Hepatocyte (in vitro differentiated cells): ENCODE measurements around the gene KPNB1. TPM values are rescaled to one million over a fixed set of nuclear protein-coding genes. Genes with fewer than 3 reads are reported as not detected.

Experiments
- DNase-seq: peaks from one replicate; pipeline ENCODE4 v3.0.0-alpha.2; 2016; ENCODE audit warnings: low spot score
- H2AFZ ChIP-seq: fragments of 200-600 bp; sonication (generic); 2 replicates; pipeline ENCODE4 v1.6.0; 2016; ENCODE audit warnings: antibody characterized with exemption, mild to moderate bottlenecking
- H3K27ac ChIP-seq: fragments of 200-600 bp; sonication (generic); 2 replicates; pipeline ENCODE4 v1.5.1; 2016; ENCODE audit warnings: mild to moderate bottlenecking
- H3K27me3 ChIP-seq: fragments of 200-600 bp; sonication (generic); 2 replicates; pipeline ENCODE4 v1.6.1; 2016
- H3K36me3 ChIP-seq: fragments of 200-600 bp; sonication (generic); replicated peaks from 2 replicates; pipeline ENCODE4 v1.5.1; 2016; ENCODE audit warnings: low read depth; ENCODE audit not compliant: insufficient read depth
- H3K4me1 ChIP-seq: fragments of 200-600 bp; sonication (generic); 2 replicates; pipeline ENCODE4 v1.5.1; 2016; ENCODE audit warnings: mild to moderate bottlenecking, moderate library complexity; ENCODE audit not compliant: insufficient read depth
- H3K4me2 ChIP-seq: fragments of 200-600 bp; sonication (generic); 2 replicates; pipeline ENCODE4 v1.6.0; 2016
- H3K4me3 ChIP-seq: fragments of 200-600 bp; sonication (generic); 2 replicates; pipeline ENCODE4 v1.5.1; 2016; ENCODE audit warnings: mild to moderate bottlenecking
- H3K79me2 ChIP-seq: fragments of 200-600 bp; sonication (generic); 2 replicates; pipeline ENCODE4 v1.6.0; 2017; ENCODE audit warnings: mild to moderate bottlenecking
- H3K9me2 ChIP-seq: fragments of 200-600 bp; sonication (generic); replicated peaks from 2 replicates; pipeline ENCODE4 v1.6.0; 2017; ENCODE audit warnings: mild to moderate bottlenecking; ENCODE audit not compliant: insufficient read depth
- H3K9me3 ChIP-seq: fragments of 200-600 bp; sonication (generic); 2 replicates; pipeline ENCODE4 v1.5.1; 2016; ENCODE audit warnings: low read depth, mild to moderate bottlenecking
- H4K20me1 ChIP-seq: fragments of 200-600 bp; sonication (generic); 2 replicates; pipeline ENCODE4 v1.6.0; 2016; ENCODE audit warnings: mild to moderate bottlenecking; ENCODE audit not compliant: insufficient read depth, poor library complexity, severe bottlenecking
- CTCF ChIP-seq: fragments of 200-600 bp; sonication (generic); IDR thresholded peaks from 2 replicates; pipeline ENCODE4 v1.5.1; 2016; ENCODE audit warnings: antibody characterized with exemption, mild to moderate bottlenecking; ENCODE audit not compliant: poor library complexity
- EZH2 ChIP-seq: fragments of 200-600 bp; sonication (generic); IDR thresholded peaks from 2 replicates; pipeline ENCODE4 v1.6.1; 2016; ENCODE audit warnings: antibody characterized with exemption, mild to moderate bottlenecking, borderline replicate concordance
- EZH2phosphoT487 ChIP-seq: fragments of 200-600 bp; sonication (generic); IDR thresholded peaks from one replicate; pipeline ENCODE4 v1.6.1; 2018; ENCODE audit warnings: antibody characterized with exemption, mild to moderate bottlenecking, low read depth, moderate library complexity; ENCODE audit not compliant: unreplicated experiment, severe bottlenecking
- WGBS: methylation state at CpG from one replicate; pipeline ENCODE4 v1.1.6; 2016; ENCODE audit warnings: low lambda C conversion rate; ENCODE audit errors: missing lambda C conversion rate; 5-methylcytosine and 5-hydroxymethylcytosine counted together
- polyA plus RNA-seq: library from polyadenylated mRNA; unstranded; fragments of >200 nt; fragmentation: Nextera tagmentation; extraction: Ambion mirVana; gene quantifications from 2 replicates; pipeline ENCODE4 v1.2.1, GENCODE V29; 2016
- total RNA-seq: library from RNA; depleted of rRNA; stranded (reverse); fragments of >200 nt; gene quantifications from 2 replicates; pipeline ENCODE4 v1.2.3, GENCODE V29; 2014

Gene KPNB1
- total and polyA plus RNA-seq, 2 experiments from 2014 or later, result 59.5 to 194 TPM

- Histone ChIP-seq H3K36me3 (peaks cover 5% of the 10 kb centered on the region), H3K4me1 (peaks cover 19% of the 10 kb centered on the region)
Measured at GRCh38 chr17:47652570-47652969, 2.9 kb downstream of the KPNB1 start.

GRCh38 chr17:47653442-47653841, 3.7 kb downstream of the KPNB1 start:
- 75% methylated on average over 2 of the region's 2 CpGs for WGBS

More at GRCh38 chr17:47652570-47652969, 2.9 kb downstream of the KPNB1 start:
- no peak overlapping the region for H3K4me3 ChIP-seq
- no peak overlapping the region for H3K27ac ChIP-seq
- H3K9me2 ChIP-seq, result no peaks in the 10 kb centered on the region
- no peaks in the 10 kb centered on the region for H3K27me3 ChIP-seq
- H3K9me3 ChIP-seq, result no peaks in the 10 kb centered on the region
- peaks cover 42% of the 10 kb centered on the region for H4K20me1 ChIP-seq
- no peak for TF ChIP-seq EZH2phosphoT487
- TF ChIP-seq CTCF, result no peak
- TF ChIP-seq EZH2, result no peak
- no peak overlapping the region for H2AFZ ChIP-seq
- H3K4me2 ChIP-seq, result no peak overlapping the region
- peaks cover 73% of the 10 kb centered on the region for H3K79me2 ChIP-seq
- no peak for DNase-seq
- WGBS, result 90% methylated on average over 6 of the region's 6 CpGs

GRCh38 chr17:47654991-47655390, 5.3 kb downstream of the KPNB1 start:
- no peaks in the 10 kb centered on the region for H3K9me2 ChIP-seq
- peaks cover 10% of the 10 kb centered on the region for H3K36me3 ChIP-seq
- peaks cover 53% of the 10 kb centered on the region for H4K20me1 ChIP-seq
- no peak overlapping the region for H2AFZ ChIP-seq
- H3K79me2 ChIP-seq, result peaks cover 93% of the 10 kb centered on the region
- H3K4me1 ChIP-seq, result peaks cover 19% of the 10 kb centered on the region
- DNase-seq, result no peak
- 64% methylated on average over 6 of the region's 6 CpGs for WGBS
- no peak for TF ChIP-seq EZH2phosphoT487
- no peak for TF ChIP-seq EZH2
- TF ChIP-seq CTCF, result no peak
- no peaks in the 10 kb centered on the region for H3K27me3 ChIP-seq
- H3K4me2 ChIP-seq, result peak overlapping the region; percentile 30
- H3K9me3 ChIP-seq, result no peaks in the 10 kb centered on the region
- H3K4me3 ChIP-seq, result no peak overlapping the region
- no peak overlapping the region for H3K27ac ChIP-seq

More at GRCh38 chr17:47653442-47653841, 3.7 kb downstream of the KPNB1 start:
- Histone ChIP-seq H3K9me2 (no peaks in the 10 kb centered on the region), H2AFZ (no peak overlapping the region), H3K79me2 (peaks cover 81% of the 10 kb centered on the region), H3K36me3 (peaks cover 9% of the 10 kb centered on the region), H3K27me3 (no peaks in the 10 kb centered on the region), H3K4me2 (no peak overlapping the region), H4K20me1 (peaks cover 51% of the 10 kb centered on the region), H3K4me3 (no peak overlapping the region), H3K27ac (no peak overlapping the region), H3K9me3 (no peaks in the 10 kb centered on the region), H3K4me1 (peaks cover 19% of the 10 kb centered on the region)
- no peak for TF ChIP-seq CTCF
- TF ChIP-seq EZH2phosphoT487, result no peak
- no peak for TF ChIP-seq EZH2
- DNase-seq, result no peak

GRCh38 chr17:47660064-47660492, 10.4 kb downstream of the KPNB1 start:
- H3K9me2 ChIP-seq, result no peaks in the 10 kb centered on the region
- H3K27me3 ChIP-seq, result no peaks in the 10 kb centered on the region
- H3K4me1 ChIP-seq, result no peaks in the 10 kb centered on the region
- peaks cover 59% of the 10 kb centered on the region for H3K79me2 ChIP-seq
- H3K4me3 ChIP-seq, result no peak overlapping the region
- WGBS, result 91% methylated on average over 6 of the region's 6 CpGs
- H4K20me1 ChIP-seq, result peaks cover 35% of the 10 kb centered on the region
- H3K36me3 ChIP-seq, result peaks cover 10% of the 10 kb centered on the region
- TF ChIP-seq CTCF, result no peak
- TF ChIP-seq EZH2, result no peak
- no peak for TF ChIP-seq EZH2phosphoT487
- H3K4me2 ChIP-seq, result no peak overlapping the region
- no peaks in the 10 kb centered on the region for H3K9me3 ChIP-seq
- no peak overlapping the region for H2AFZ ChIP-seq
- no peak overlapping the region for H3K27ac ChIP-seq
- no peak for DNase-seq
